Nephron progenitor cell (in vitro differentiated cells): ENCODE data around the gene RGSL1.

Experiments
- DNase-seq: peaks from one replicate; pipeline ENCODE4 v3.0.0; 2021
- H3K27ac Mint-ChIP-seq: 2 replicates; pipeline ENCODE4 v1.8.0; 2021; ENCODE audit warnings: mild to moderate bottlenecking, moderate library complexity, mixed read lengths
- H3K27me3 Mint-ChIP-seq: 2 replicates; pipeline ENCODE4 v1.8.0; 2021; ENCODE audit warnings: mild to moderate bottlenecking, low read depth, mixed read lengths; ENCODE audit not compliant: poor library complexity
- H3K36me3 Mint-ChIP-seq: 2 replicates; pipeline ENCODE4 v1.8.0; 2021; ENCODE audit warnings: low read depth, mixed read lengths
- H3K4me1 Mint-ChIP-seq: 2 replicates; pipeline ENCODE4 v1.8.0; 2021; ENCODE audit warnings: mixed read lengths
- H3K4me3 Mint-ChIP-seq: 2 replicates; pipeline ENCODE4 v1.8.0; 2021; ENCODE audit warnings: mild to moderate bottlenecking, moderate library complexity, mixed read lengths
- H3K9me3 Mint-ChIP-seq: 2 replicates; pipeline ENCODE4 v1.8.0; 2021; ENCODE audit warnings: mild to moderate bottlenecking, moderate library complexity, mixed read lengths
- CTCF ChIP-seq: fragments of 200-600 bp; sonication (generic); IDR thresholded peaks from 2 replicates; pipeline ENCODE4 v1.5.0; 2021; ENCODE audit warnings: antibody characterized with exemption

Gene RGSL1

GRCh38 chr1:182447660-182448059 is 2.3 kb upstream of the RGSL1 start:
- H3K4me1 Mint-ChIP-seq, result no peaks in the 10 kb centered on the region
- H3K9me3 Mint-ChIP-seq, result peaks cover 10% of the 10 kb centered on the region
- H3K27ac Mint-ChIP-seq, result no peak overlapping the region
- H3K36me3 Mint-ChIP-seq, result no peaks in the 10 kb centered on the region
- H3K4me3 Mint-ChIP-seq, result no peak overlapping the region
- no peak for TF ChIP-seq CTCF
- DNase-seq, result no peak
- no peaks in the 10 kb centered on the region for H3K27me3 Mint-ChIP-seq

- no peak for TF ChIP-seq CTCF
- Mint-ChIP-seq H3K36me3 (no peaks in the 10 kb centered on the region), H3K27me3 (no peaks in the 10 kb centered on the region), H3K9me3 (peaks cover 2% of the 10 kb centered on the region), H3K4me1 (no peaks in the 10 kb centered on the region), H3K27ac (no peak overlapping the region), H3K4me3 (no peak overlapping the region)
- DNase-seq, result no peak
These were observed 3.7 kb downstream of the RGSL1 start for GRCh38 chr1:182453631-182454030.

- no peak overlapping the region for H3K4me3 Mint-ChIP-seq
- no peak for DNase-seq
- no peak overlapping the region for H3K27ac Mint-ChIP-seq
- peaks cover 20% of the 10 kb centered on the region for H3K9me3 Mint-ChIP-seq
- H3K4me1 Mint-ChIP-seq, result no peaks in the 10 kb centered on the region
- H3K36me3 Mint-ChIP-seq, result no peaks in the 10 kb centered on the region
- TF ChIP-seq CTCF, result no peak
- peaks cover 5% of the 10 kb centered on the region for H3K27me3 Mint-ChIP-seq
These were observed 7.9 kb downstream of the RGSL1 start for GRCh38 chr1:182457844-182458243.

GRCh38 chr1:182459949-182460348 is 10.0 kb downstream of the RGSL1 start:
- H3K27me3 Mint-ChIP-seq, result peaks cover 9% of the 10 kb centered on the region
- no peak for DNase-seq
- no peak overlapping the region for H3K27ac Mint-ChIP-seq
- no peaks in the 10 kb centered on the region for H3K4me1 Mint-ChIP-seq
- no peak for TF ChIP-seq CTCF
- H3K4me3 Mint-ChIP-seq, result no peak overlapping the region
- H3K36me3 Mint-ChIP-seq, result no peaks in the 10 kb centered on the region
- H3K9me3 Mint-ChIP-seq, result peaks cover 26% of the 10 kb centered on the region

- no peak for TF ChIP-seq CTCF
- Mint-ChIP-seq H3K27ac (no peak overlapping the region), H3K9me3 (peaks cover 26% of the 10 kb centered on the region), H3K4me3 (no peak overlapping the region), H3K4me1 (no peaks in the 10 kb centered on the region), H3K36me3 (no peaks in the 10 kb centered on the region), H3K27me3 (peaks cover 9% of the 10 kb centered on the region)
- no peak for DNase-seq
These were observed 10.6 kb downstream of the RGSL1 start for GRCh38 chr1:182460550-182460951.

GRCh38 chr1:182473556-182473955 is 23.6 kb downstream of the RGSL1 start:
- no peak overlapping the region for H3K27ac Mint-ChIP-seq
- no peak overlapping the region for H3K4me3 Mint-ChIP-seq
- H3K27me3 Mint-ChIP-seq, result no peaks in the 10 kb centered on the region
- no peak for DNase-seq
- TF ChIP-seq CTCF, result no peak
- peaks cover 25% of the 10 kb centered on the region for H3K9me3 Mint-ChIP-seq
- no peaks in the 10 kb centered on the region for H3K36me3 Mint-ChIP-seq
- H3K4me1 Mint-ChIP-seq, result no peaks in the 10 kb centered on the region
